Epithelial cell of proximal tubule (primary cell): ENCODE results near the gene POLD1. TPM values are rescaled to one million over a fixed set of nuclear protein-coding genes. Genes with fewer than 3 reads are reported as not detected.

Source experiments
- DNase-seq: peaks from one replicate; pipeline ENCODE4 v3.0.0-alpha.2; 2011; ENCODE audit warnings: low read depth
- H3K4me3 ChIP-seq: 2 replicates; pipeline ENCODE4 v1.5.1; 2011; ENCODE audit warnings: low read depth, mild to moderate bottlenecking, low read length
- total RNA-seq: library from RNA; depleted of rRNA; stranded (reverse); fragments of >200 nt; gene quantifications from 2 replicates; pipeline ENCODE4 v1.2.3, GENCODE V29; 2015
- TF ChIP-seq, protein P1 (sequence below): conservative IDR thresholded peaks from 2 replicates; pipeline ENCODE4 v1.5.1; 2012; ENCODE audit warnings: low read depth, mild to moderate bottlenecking, low read length

POLD1 gene
- total RNA-seq, 1 donor from 2014 or later, result 89.4 TPM

DNA sequence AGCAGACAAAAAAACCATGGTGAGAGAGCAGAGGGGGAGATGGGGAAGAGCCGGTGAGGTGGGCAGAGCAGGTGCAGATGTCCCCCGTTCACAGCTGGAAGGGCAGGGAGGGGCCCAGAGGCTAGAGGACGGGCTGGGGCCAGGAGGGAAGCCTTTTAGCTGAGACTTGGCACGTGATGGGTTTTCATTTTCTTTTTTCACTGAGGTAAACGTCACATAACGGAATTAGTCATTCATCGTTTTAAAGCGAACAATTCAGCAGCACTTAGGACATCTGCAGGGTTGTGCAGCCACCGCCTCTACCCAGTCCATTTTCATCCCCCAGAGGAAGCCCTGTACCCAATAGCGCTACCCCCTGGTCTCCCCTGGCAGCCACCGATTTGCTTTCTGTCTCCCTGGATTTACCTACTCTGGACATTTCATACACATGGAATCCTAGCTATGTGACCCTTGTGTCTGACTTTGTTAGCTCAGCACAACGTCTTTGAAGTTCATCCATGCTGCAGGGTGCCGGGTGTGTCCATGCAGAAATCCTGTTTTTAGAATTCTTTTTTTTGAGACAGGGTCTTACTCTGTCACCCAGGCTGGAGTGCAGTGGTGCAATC is 76.1 kb downstream of the POLD1 start:
- DNase-seq, result peak; percentile 92

GRCh38 chr19:50461066-50461875 is 77.1 kb downstream of the POLD1 start:
- TF ChIP-seq, protein P1, sequence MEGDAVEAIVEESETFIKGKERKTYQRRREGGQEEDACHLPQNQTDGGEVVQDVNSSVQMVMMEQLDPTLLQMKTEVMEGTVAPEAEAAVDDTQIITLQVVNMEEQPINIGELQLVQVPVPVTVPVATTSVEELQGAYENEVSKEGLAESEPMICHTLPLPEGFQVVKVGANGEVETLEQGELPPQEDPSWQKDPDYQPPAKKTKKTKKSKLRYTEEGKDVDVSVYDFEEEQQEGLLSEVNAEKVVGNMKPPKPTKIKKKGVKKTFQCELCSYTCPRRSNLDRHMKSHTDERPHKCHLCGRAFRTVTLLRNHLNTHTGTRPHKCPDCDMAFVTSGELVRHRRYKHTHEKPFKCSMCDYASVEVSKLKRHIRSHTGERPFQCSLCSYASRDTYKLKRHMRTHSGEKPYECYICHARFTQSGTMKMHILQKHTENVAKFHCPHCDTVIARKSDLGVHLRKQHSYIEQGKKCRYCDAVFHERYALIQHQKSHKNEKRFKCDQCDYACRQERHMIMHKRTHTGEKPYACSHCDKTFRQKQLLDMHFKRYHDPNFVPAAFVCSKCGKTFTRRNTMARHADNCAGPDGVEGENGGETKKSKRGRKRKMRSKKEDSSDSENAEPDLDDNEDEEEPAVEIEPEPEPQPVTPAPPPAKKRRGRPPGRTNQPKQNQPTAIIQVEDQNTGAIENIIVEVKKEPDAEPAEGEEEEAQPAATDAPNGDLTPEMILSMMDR, result peak; percentile 86
- DNase-seq, result peak; percentile 18
- H3K4me3 ChIP-seq, result no peak overlapping the region

More for the DNA sequence above, 76.1 kb downstream of the POLD1 start:
- H3K4me3 ChIP-seq, result no peak overlapping the region
- TF ChIP-seq, protein P1, result peak; percentile 59

DNA sequence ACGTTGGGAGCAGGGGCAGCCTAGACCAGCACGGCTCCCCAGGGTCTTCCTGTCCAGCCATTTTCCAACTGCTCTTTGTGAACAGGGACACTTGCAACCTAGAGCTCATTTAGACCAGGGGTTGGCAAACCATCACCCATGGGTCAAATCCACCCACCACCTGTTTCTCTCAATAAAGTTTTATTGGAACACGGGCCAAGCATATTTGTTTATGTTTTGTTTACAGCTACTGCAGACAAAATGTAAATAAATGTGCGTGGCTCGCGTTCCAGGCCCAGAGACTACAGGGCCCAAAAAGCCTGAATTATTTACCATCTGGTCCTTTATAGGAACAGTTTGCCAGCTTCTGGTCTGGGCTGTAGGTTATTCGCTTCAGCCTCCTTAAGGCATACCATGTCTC is 78.8 kb downstream of the POLD1 start:
- no peak overlapping the region for H3K4me3 ChIP-seq
- TF ChIP-seq, protein P1, result no peak
- DNase-seq, result no peak

GRCh38 chr19:50464348-50464747 is 80.2 kb downstream of the POLD1 start:
- TF ChIP-seq, protein P1, result no peak
- H3K4me3 ChIP-seq, result no peak overlapping the region
- DNase-seq, result no peak

GRCh38 chr19:50465000-50465399 is 80.9 kb downstream of the POLD1 start:
- no peak overlapping the region for H3K4me3 ChIP-seq
- TF ChIP-seq, protein P1, result no peak
- no peak for DNase-seq

- no peak for DNase-seq
- no peak overlapping the region for H3K4me3 ChIP-seq
- TF ChIP-seq, protein P1, result peak; percentile 9
Observed at GRCh38 chr19:50465986-50466705, 82.0 kb downstream of the POLD1 start.
